ENCODE measurements around the gene POLH. TPM values are rescaled to one million over a fixed set of nuclear protein-coding genes. Genes with fewer than 3 reads are reported as not detected.
"Not testable (repeated sequence)": the region's sequence is repeated elsewhere in the genome, so short reads cannot be mapped to it uniquely, and the experiment has no call there.

POLH gene
- total and polyA plus RNA-seq, 2 donors from 2014 or later: 1.8 to 16.8 TPM

- FAIRE-seq: no peak
Measured at GRCh38 chr6:43647613-43648012, 71.6 kb downstream of the POLH start.

GRCh38 chr6:43648248-43648647 lies 72.3 kb downstream of the POLH start:
- Histone ChIP-seq H3K27me3 (ENCODE audit: control insufficient read depth, insufficient read depth, low read length) (no peaks in the 10 kb centered on the region), H3K4me3 (ENCODE audit: low read length in 3 of 3) (no peak overlapping the region), H3K9me3 (ENCODE audit: control insufficient read depth in 2 of 3, insufficient read depth in 1 of 3, low read length in 3 of 3) (no peaks in the 10 kb centered on the region), H3K36me3 (ENCODE audit: control insufficient read depth in 2 of 3, insufficient read depth in 3 of 3, low read length in 3 of 3) (no peaks in the 10 kb centered on the region), H3K27ac (ENCODE audit: low read depth in 2 of 2, low read length in 2 of 2) (no peak overlapping the region), H3K4me1 (ENCODE audit: control insufficient read depth in 2 of 3, insufficient read depth in 2 of 3, low read depth in 1 of 3, low read length in 3 of 3) (peaks cover 0 to 3% (median 0%) of the 10 kb centered on the region in 3 donors), H3K9ac (ENCODE audit: low read length in 3 of 3) (no peak overlapping the region)
- DNase-seq: no peak
- FAIRE-seq: no peak
- TF ChIP-seq CTCF (IDR thresholded peaks at IDR 0.05; ENCODE audit: borderline replicate concordance, extremely low read depth, insufficient read depth): no peak
- intact Hi-C loops (cut with DNase I): no loop called here

More at GRCh38 chr6:43647613-43648012, 71.6 kb downstream of the POLH start:
- no peak for DNase-seq
- Histone ChIP-seq H3K4me1 (ENCODE audit: control insufficient read depth in 2 of 3, insufficient read depth in 2 of 3, low read depth in 1 of 3, low read length in 3 of 3) (peaks cover 0 to 3% (median 0%) of the 10 kb centered on the region in 3 donors), H3K9me3 (ENCODE audit: control insufficient read depth in 2 of 3, insufficient read depth in 1 of 3, low read length in 3 of 3) (no peaks in the 10 kb centered on the region), H3K27me3 (ENCODE audit: control insufficient read depth, insufficient read depth, low read length) (no peaks in the 10 kb centered on the region), H3K9ac (ENCODE audit: low read length in 3 of 3) (no peak overlapping the region), H3K36me3 (ENCODE audit: control insufficient read depth in 2 of 3, insufficient read depth in 3 of 3, low read length in 3 of 3) (no peaks in the 10 kb centered on the region), H3K4me3 (ENCODE audit: low read length in 3 of 3) (no peak overlapping the region), H3K27ac (ENCODE audit: low read depth in 2 of 2, low read length in 2 of 2) (no peak overlapping the region)
- TF ChIP-seq CTCF (IDR thresholded peaks at IDR 0.05; ENCODE audit: borderline replicate concordance, extremely low read depth, insufficient read depth): no peak
- intact Hi-C loops (cut with DNase I): no loop called here

- H3K4me3 ChIP-seq (ENCODE audit: low read length in 3 of 3): not testable (repeated sequence)
Measured at GRCh38 chr6:43652822-43653221, 76.8 kb downstream of the POLH start.

GRCh38 chr6:43657221-43657802 lies 81.3 kb downstream of the POLH start:
- no peak overlapping the region for H3K9ac ChIP-seq (ENCODE audit: low read length in 3 of 3)
- intact Hi-C loops (cut with DNase I): no loop called here

More at GRCh38 chr6:43652822-43653221, 76.8 kb downstream of the POLH start:
- DNase-seq; H3K9ac ChIP-seq (ENCODE audit: low read length in 3 of 3); H3K27ac ChIP-seq (ENCODE audit: low read depth in 2 of 2, low read length in 2 of 2); H3K36me3 ChIP-seq (ENCODE audit: control insufficient read depth in 2 of 3, insufficient read depth in 3 of 3, low read length in 3 of 3); intact Hi-C loops (cut with DNase I); FAIRE-seq; H3K4me1 ChIP-seq (ENCODE audit: control insufficient read depth in 2 of 3, insufficient read depth in 2 of 3, low read depth in 1 of 3, low read length in 3 of 3); H3K27me3 ChIP-seq (ENCODE audit: control insufficient read depth, insufficient read depth, low read length); H3K9me3 ChIP-seq (ENCODE audit: control insufficient read depth in 2 of 3, insufficient read depth in 1 of 3, low read length in 3 of 3): not testable (repeated sequence)

More at GRCh38 chr6:43657221-43657802, 81.3 kb downstream of the POLH start:
- no peaks in the 10 kb centered on the region for H3K4me1 ChIP-seq (ENCODE audit: control insufficient read depth in 2 of 3, insufficient read depth in 2 of 3, low read depth in 1 of 3, low read length in 3 of 3)
- no peak for FAIRE-seq
- DNase-seq: no peak
- H3K36me3 ChIP-seq (ENCODE audit: control insufficient read depth in 2 of 3, insufficient read depth in 3 of 3, low read length in 3 of 3): no peaks in the 10 kb centered on the region
- H3K4me3 ChIP-seq (ENCODE audit: low read length in 3 of 3): no peak overlapping the region
- TF ChIP-seq CTCF (IDR thresholded peaks at IDR 0.05; ENCODE audit: borderline replicate concordance, extremely low read depth, insufficient read depth): no peak
- H3K27ac ChIP-seq (ENCODE audit: low read depth in 2 of 2, low read length in 2 of 2): no peak overlapping the region
- no peaks in the 10 kb centered on the region for H3K27me3 ChIP-seq (ENCODE audit: control insufficient read depth, insufficient read depth, low read length)
- peaks cover 0 to 5% (median 0%) of the 10 kb centered on the region in 3 donors for H3K9me3 ChIP-seq (ENCODE audit: control insufficient read depth in 2 of 3, insufficient read depth in 1 of 3, low read length in 3 of 3)
